SK-N-MC (cell line): ENCODE measurements around the gene TYW1.
"Not testable (repeated sequence)": the region's sequence is repeated elsewhere in the genome, so short reads cannot be mapped to it uniquely, and the experiment has no call there.

Experiments
- EZH2 ChIP-seq: fragments of 200-600 bp; sonication (generic); IDR thresholded peaks from one replicate; pipeline ENCODE4 v1.6.1; 2017; ENCODE audit warnings: antibody characterized with exemption
- POLR2AphosphoS5 ChIP-seq: IDR thresholded peaks from 2 replicates; pipeline ENCODE4 v1.6.1; 2012; ENCODE audit warnings: mild to moderate bottlenecking, low read depth, low read length, borderline replicate concordance

- not testable (repeated sequence) for TF ChIP-seq EZH2, POLR2AphosphoS5
Measured at GRCh38 chr7:67226340-67226907, 229.8 kb downstream of the TYW1 start.
